Measurements from ENCODE around the gene NIPAL1. TPM values are rescaled to one million over a fixed set of nuclear protein-coding genes. Genes with fewer than 3 reads are reported as not detected.
"Not testable (repeated sequence)": the region's sequence is repeated elsewhere in the genome, so short reads cannot be mapped to it uniquely, and the experiment has no call there.

Gene NIPAL1
- total RNA-seq, 4 donors from 2014 or later = 5.0 to 26.3 (median 13.8) TPM

GRCh38 chr4:48008021-48008596, 8.5 kb upstream of the NIPAL1 start:
- H3K27me3 ChIP-seq = no peaks in the 10 kb centered on the region
- H3K27ac ChIP-seq = no peak overlapping the region
- no peaks in the 10 kb centered on the region for H3K4me1 ChIP-seq
- no peaks in the 10 kb centered on the region for H3K36me3 ChIP-seq
- peaks cover 0 to 11% (median 0%) of the 10 kb centered on the region in 4 donors for H3K9me3 ChIP-seq
- DNase-seq = no peak
- no peak overlapping the region for H3K4me3 ChIP-seq
- TF ChIP-seq CTCF (IDR thresholded peaks at IDR 0.05) (no peak), POLR2A (IDR thresholded peaks at IDR 0.05) (no peak)

GRCh38 chr4:48010906-48011305, 5.7 kb upstream of the NIPAL1 start:
- H3K4me3 ChIP-seq, H3K36me3 ChIP-seq, H3K27me3 ChIP-seq, H3K9me3 ChIP-seq, H3K4me1 ChIP-seq, H3K27ac ChIP-seq, DNase-seq: not testable (repeated sequence)

- Histone ChIP-seq H3K4me1 (peaks cover 0 to 5% (median 0%) of the 10 kb centered on the region in 4 donors), H3K4me3 (no peak overlapping the region), H3K36me3 (no peaks in the 10 kb centered on the region), H3K27me3 (no peaks in the 10 kb centered on the region), H3K27ac (no peak overlapping the region), H3K9me3 (peaks cover 0 to under 1% (median 0%) of the 10 kb centered on the region in 4 donors)
- DNase-seq = no peak
- TF ChIP-seq POLR2A (IDR thresholded peaks at IDR 0.05) (no peak), CTCF (IDR thresholded peaks at IDR 0.05) (no peak)
Observed at GRCh38 chr4:48011722-48012121, 4.8 kb upstream of the NIPAL1 start.

GRCh38 chr4:48012824-48013223, 3.7 kb upstream of the NIPAL1 start:
- no peak for TF ChIP-seq CTCF (IDR thresholded peaks at IDR 0.05)
- TF ChIP-seq POLR2A (IDR thresholded peaks at IDR 0.05) = no peak
- Histone ChIP-seq H3K27me3 (no peaks in the 10 kb centered on the region), H3K9me3 (no peaks in the 10 kb centered on the region), H3K36me3 (no peaks in the 10 kb centered on the region), H3K4me1 (peaks cover 0 to 5% (median 2%) of the 10 kb centered on the region in 4 donors), H3K27ac (no peak overlapping the region), H3K4me3 (no peak overlapping the region)
- DNase-seq = no peak

- Histone ChIP-seq H3K27me3 (no peaks in the 10 kb centered on the region), H3K4me1 (peaks cover 0 to 5% (median 2%) of the 10 kb centered on the region in 4 donors), H3K9me3 (no peaks in the 10 kb centered on the region), H3K4me3 (peak overlapping the region in 2 of 4 donors; percentile 70 to 81), H3K36me3 (no peaks in the 10 kb centered on the region), H3K27ac (peak overlapping the region in 3 of 4 donors; percentile 69 to 96 (median 86))
- no peak for TF ChIP-seq CTCF (IDR thresholded peaks at IDR 0.05)
- TF ChIP-seq POLR2A (IDR thresholded peaks at IDR 0.05) = peak in 1 of 2 donors; percentile 25
- DNase-seq = no peak
Observed at GRCh38 chr4:48015216-48015615, 1.4 kb upstream of the NIPAL1 start.

- no peak for TF ChIP-seq POLR2A (IDR thresholded peaks at IDR 0.05)
- TF ChIP-seq CTCF (IDR thresholded peaks at IDR 0.05) = no peak
- peak in 1 of 3 donors; percentile 51 for DNase-seq
- peak overlapping the region in 3 of 4 donors; percentile 69 to 96 (median 86) for H3K27ac ChIP-seq
- H3K36me3 ChIP-seq = no peaks in the 10 kb centered on the region
- peaks cover 0 to 5% (median 2%) of the 10 kb centered on the region in 4 donors for H3K4me1 ChIP-seq
- peak overlapping the region in 3 of 4 donors; percentile 46 to 81 (median 70) for H3K4me3 ChIP-seq
- H3K27me3 ChIP-seq = no peaks in the 10 kb centered on the region
- H3K9me3 ChIP-seq = no peaks in the 10 kb centered on the region
Observed at GRCh38 chr4:48015678-48016077, 894 bp upstream of the NIPAL1 start.
